ENCODE measurements around the gene TRABD2B. TPM values are rescaled to one million over a fixed set of nuclear protein-coding genes. Genes with fewer than 3 reads are reported as not detected.

Gene TRABD2B
- total and polyA plus RNA-seq, 2 of the 13 experiments (the other 11 are each of a cell fraction or from before 2014, with no cell fraction given), result 0.04 TPM; not detected in 1

DNA sequence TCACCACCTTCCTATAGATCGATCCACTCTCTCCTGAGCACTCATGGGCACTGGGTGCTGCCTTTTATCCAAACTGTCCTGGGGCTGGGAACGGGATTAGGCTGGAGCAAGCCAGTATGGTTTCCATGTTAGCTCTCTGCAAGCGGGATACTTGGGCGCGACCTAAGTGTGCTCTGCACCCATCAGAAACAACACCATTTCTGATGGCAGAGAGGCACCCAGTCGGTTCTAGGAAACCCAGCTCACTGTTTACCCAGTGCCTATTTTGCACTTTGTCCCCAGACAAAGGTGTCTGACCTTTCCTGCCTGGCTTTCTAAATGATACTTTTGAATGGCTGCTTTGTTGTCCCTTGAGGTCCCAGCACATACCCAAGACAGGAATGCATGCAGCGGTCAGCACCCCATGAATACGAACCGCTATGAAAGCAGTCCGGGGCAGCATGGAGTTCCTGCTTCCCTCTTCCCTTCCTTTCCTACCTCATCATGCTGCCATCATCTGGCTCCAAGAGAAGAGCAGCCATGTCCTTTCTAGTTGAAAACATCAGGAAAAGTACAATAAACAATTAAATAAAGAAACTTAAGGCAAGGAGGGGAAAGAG lies 83.9 kb downstream of the TRABD2B start (continued):
- TF ChIP-seq, protein P1, sequence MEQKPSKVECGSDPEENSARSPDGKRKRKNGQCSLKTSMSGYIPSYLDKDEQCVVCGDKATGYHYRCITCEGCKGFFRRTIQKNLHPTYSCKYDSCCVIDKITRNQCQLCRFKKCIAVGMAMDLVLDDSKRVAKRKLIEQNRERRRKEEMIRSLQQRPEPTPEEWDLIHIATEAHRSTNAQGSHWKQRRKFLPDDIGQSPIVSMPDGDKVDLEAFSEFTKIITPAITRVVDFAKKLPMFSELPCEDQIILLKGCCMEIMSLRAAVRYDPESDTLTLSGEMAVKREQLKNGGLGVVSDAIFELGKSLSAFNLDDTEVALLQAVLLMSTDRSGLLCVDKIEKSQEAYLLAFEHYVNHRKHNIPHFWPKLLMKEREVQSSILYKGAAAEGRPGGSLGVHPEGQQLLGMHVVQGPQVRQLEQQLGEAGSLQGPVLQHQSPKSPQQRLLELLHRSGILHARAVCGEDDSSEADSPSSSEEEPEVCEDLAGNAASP (CRISPR knock-in tag; IDR thresholded peaks at IDR 0.05; ENCODE audit: borderline replicate concordance), result peak; percentile 84
- TF ChIP-seq ZNF510 (CRISPR knock-in tag; IDR thresholded peaks at IDR 0.05; ENCODE audit: low read depth) (no peak), MXD4 (CRISPR knock-in tag; IDR thresholded peaks at IDR 0.05) (no peak), MTA1 (CRISPR knock-in tag; IDR thresholded peaks at IDR 0.05; ENCODE audit: borderline replicate concordance) (peak; percentile 71; the same call in 1 of the 2 replicates), SUZ12 (IDR thresholded peaks at IDR 0.05; ENCODE audit: low read depth, low read length) (no peak), JUN (CRISPR knock-in tag; IDR thresholded peaks at IDR 0.05) (peak; percentile 72), ZBTB42 (CRISPR knock-in tag; IDR thresholded peaks at IDR 0.05) (no peak), ZNF296 (CRISPR knock-in tag; conservative IDR thresholded peaks at IDR 0.05) (no peak), ZC3H13 (CRISPR knock-in tag; IDR thresholded peaks at IDR 0.05) (0 out of 2 replicates have a peak, but pooled peaks have one; percentile 56), SP5 (CRISPR knock-in tag; IDR thresholded peaks at IDR 0.05; ENCODE audit: borderline replicate concordance, low read depth) (no peak), NFYB (CRISPR knock-in tag; IDR thresholded peaks at IDR 0.05) (no peak), RBAK (CRISPR knock-in tag; IDR thresholded peaks at IDR 0.05) (no peak; the same call in 1 of the 2 replicates), IRX3 (CRISPR knock-in tag; IDR thresholded peaks at IDR 0.05; ENCODE audit: borderline replicate concordance, low read depth) (no peak), RBFOX2 (IDR thresholded peaks at IDR 0.05; ENCODE audit: low read depth, low read length) (peak; percentile 71), ZNF546 (CRISPR knock-in tag; conservative IDR thresholded peaks at IDR 0.05) (no peak), MAFF (IDR thresholded peaks at IDR 0.05; ENCODE audit: low read depth, low read length) (peak; percentile 19; the same call in 1 of the 2 replicates), EP300 (IDR thresholded peaks at IDR 0.05; ENCODE audit: low read depth in 2 of 2, low read length in 2 of 2) (peak; percentile 51 to 93; a peak in 3 of 4 replicates), EP300 (CRISPR knock-in tag; IDR thresholded peaks at IDR 0.05; ENCODE audit: borderline replicate concordance) (peak; percentile 86), SRY (CRISPR knock-in tag; IDR thresholded peaks at IDR 0.05) (no peak), POLR2AphosphoS2 (IDR thresholded peaks at IDR 0.05; ENCODE audit: low read depth, low read length) (no peak)
- TF ChIP-seq, protein P2, sequence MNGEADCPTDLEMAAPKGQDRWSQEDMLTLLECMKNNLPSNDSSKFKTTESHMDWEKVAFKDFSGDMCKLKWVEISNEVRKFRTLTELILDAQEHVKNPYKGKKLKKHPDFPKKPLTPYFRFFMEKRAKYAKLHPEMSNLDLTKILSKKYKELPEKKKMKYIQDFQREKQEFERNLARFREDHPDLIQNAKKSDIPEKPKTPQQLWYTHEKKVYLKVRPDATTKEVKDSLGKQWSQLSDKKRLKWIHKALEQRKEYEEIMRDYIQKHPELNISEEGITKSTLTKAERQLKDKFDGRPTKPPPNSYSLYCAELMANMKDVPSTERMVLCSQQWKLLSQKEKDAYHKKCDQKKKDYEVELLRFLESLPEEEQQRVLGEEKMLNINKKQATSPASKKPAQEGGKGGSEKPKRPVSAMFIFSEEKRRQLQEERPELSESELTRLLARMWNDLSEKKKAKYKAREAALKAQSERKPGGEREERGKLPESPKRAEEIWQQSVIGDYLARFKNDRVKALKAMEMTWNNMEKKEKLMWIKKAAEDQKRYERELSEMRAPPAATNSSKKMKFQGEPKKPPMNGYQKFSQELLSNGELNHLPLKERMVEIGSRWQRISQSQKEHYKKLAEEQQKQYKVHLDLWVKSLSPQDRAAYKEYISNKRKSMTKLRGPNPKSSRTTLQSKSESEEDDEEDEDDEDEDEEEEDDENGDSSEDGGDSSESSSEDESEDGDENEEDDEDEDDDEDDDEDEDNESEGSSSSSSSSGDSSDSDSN (CRISPR knock-in tag; IDR thresholded peaks at IDR 0.05), result peak; percentile 60; the same call in 1 of the 2 replicates
- TF ChIP-seq, protein P3, sequence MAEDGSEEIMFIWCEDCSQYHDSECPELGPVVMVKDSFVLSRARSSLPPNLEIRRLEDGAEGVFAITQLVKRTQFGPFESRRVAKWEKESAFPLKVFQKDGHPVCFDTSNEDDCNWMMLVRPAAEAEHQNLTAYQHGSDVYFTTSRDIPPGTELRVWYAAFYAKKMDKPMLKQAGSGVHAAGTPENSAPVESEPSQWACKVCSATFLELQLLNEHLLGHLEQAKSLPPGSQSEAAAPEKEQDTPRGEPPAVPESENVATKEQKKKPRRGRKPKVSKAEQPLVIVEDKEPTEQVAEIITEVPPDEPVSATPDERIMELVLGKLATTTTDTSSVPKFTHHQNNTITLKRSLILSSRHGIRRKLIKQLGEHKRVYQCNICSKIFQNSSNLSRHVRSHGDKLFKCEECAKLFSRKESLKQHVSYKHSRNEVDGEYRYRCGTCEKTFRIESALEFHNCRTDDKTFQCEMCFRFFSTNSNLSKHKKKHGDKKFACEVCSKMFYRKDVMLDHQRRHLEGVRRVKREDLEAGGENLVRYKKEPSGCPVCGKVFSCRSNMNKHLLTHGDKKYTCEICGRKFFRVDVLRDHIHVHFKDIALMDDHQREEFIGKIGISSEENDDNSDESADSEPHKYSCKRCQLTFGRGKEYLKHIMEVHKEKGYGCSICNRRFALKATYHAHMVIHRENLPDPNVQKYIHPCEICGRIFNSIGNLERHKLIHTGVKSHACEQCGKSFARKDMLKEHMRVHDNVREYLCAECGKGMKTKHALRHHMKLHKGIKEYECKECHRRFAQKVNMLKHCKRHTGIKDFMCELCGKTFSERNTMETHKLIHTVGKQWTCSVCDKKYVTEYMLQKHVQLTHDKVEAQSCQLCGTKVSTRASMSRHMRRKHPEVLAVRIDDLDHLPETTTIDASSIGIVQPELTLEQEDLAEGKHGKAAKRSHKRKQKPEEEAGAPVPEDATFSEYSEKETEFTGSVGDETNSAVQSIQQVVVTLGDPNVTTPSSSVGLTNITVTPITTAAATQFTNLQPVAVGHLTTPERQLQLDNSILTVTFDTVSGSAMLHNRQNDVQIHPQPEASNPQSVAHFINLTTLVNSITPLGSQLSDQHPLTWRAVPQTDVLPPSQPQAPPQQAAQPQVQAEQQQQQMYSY (CRISPR knock-in tag; IDR thresholded peaks at IDR 0.05), result no peak
